Measurements from ENCODE around the gene ANKRD34A. TPM values are rescaled to one million over a fixed set of nuclear protein-coding genes. Genes with fewer than 3 reads are reported as not detected.

Gene ANKRD34A
- total and polyA plus RNA-seq, 4 donors, result 0.06 to 0.17 (median 0.13) TPM; not detected in 1

GRCh38 chr1:145985129-145985501 is 20.7 kb upstream of the ANKRD34A start:
- TF ChIP-seq CTCF (IDR thresholded peaks at IDR 0.05; ENCODE audit: low read depth, low read length, missing input control) (no peak), RXRA (IDR thresholded peaks at IDR 0.05) (no peak), ZBTB33 (IDR thresholded peaks at IDR 0.05) (no peak), SP1 (IDR thresholded peaks at IDR 0.05) (no peak), NR2F2 (IDR thresholded peaks at IDR 0.05) (no peak), YY1 (IDR thresholded peaks at IDR 0.05) (no peak), HNF4G (IDR thresholded peaks at IDR 0.05) (no peak), RAD21 (IDR thresholded peaks at IDR 0.05) (no peak), MAX (IDR thresholded peaks at IDR 0.05) (no peak)
- DNase-seq (ENCODE audit: low spot score), result no peak
- no peaks in the 10 kb centered on the region for H3K36me3 ChIP-seq (ENCODE audit: control insufficient read depth in 4 of 4, insufficient read depth in 3 of 4, low read depth in 1 of 4, low read length in 3 of 4)
- H3K9me3 ChIP-seq (ENCODE audit: control insufficient read depth in 4 of 4, low read length in 3 of 4), result no peaks in the 10 kb centered on the region
- H3K9ac ChIP-seq (ENCODE audit: low read depth in 1 of 2, low read length in 2 of 2), result no peak overlapping the region
- 88% methylated on average over 2 of the region's 2 CpGs for WGBS
- H3K4me1 ChIP-seq (ENCODE audit: control insufficient read depth in 4 of 4, insufficient read depth in 4 of 4, low read length in 3 of 4), result peaks cover 25 to 49% (median 29%) of the 10 kb centered on the region in 4 donors
- peak overlapping the region; percentile 58 to 61 for H3K27ac ChIP-seq (ENCODE audit: low read depth in 1 of 2, low read length in 2 of 2)
- H3K4me3 ChIP-seq (ENCODE audit: low read depth in 1 of 3, low read length in 3 of 3), result no peak overlapping the region
- no peaks in the 10 kb centered on the region for H3K27me3 ChIP-seq (ENCODE audit: control insufficient read depth in 4 of 4, insufficient read depth in 4 of 4, low read length in 3 of 4)

- peak overlapping the region in 1 of 2 donors; percentile 21 for H3K27ac ChIP-seq (ENCODE audit: low read depth in 1 of 2, low read length in 2 of 2)
- H3K4me1 ChIP-seq (ENCODE audit: control insufficient read depth in 4 of 4, insufficient read depth in 4 of 4, low read length in 3 of 4), result peaks cover 25 to 54% (median 30%) of the 10 kb centered on the region in 4 donors
- TF ChIP-seq GABPA (IDR thresholded peaks at IDR 0.05 in 1 of 2, conservative IDR thresholded peaks at IDR 0.05 in 1 of 2) (no peak), HNF4A (conservative IDR thresholded peaks at IDR 0.05) (no peak), ATF3 (IDR thresholded peaks at IDR 0.05) (no peak), HNF4G (IDR thresholded peaks at IDR 0.05) (no peak), EGR1 (IDR thresholded peaks at IDR 0.05; ENCODE audit: low read depth in 2 of 2) (no peak), FOXA2 (IDR thresholded peaks at IDR 0.05) (no peak), ZBTB33 (IDR thresholded peaks at IDR 0.05) (no peak), MAX (IDR thresholded peaks at IDR 0.05) (no peak), YY1 (IDR thresholded peaks at IDR 0.05) (no peak), RXRA (IDR thresholded peaks at IDR 0.05) (no peak), CTCF (IDR thresholded peaks at IDR 0.05; ENCODE audit: low read depth, low read length, missing input control) (no peak), RAD21 (IDR thresholded peaks at IDR 0.05) (no peak), JUND (IDR thresholded peaks at IDR 0.05) (no peak), SP1 (IDR thresholded peaks at IDR 0.05) (no peak)
- DNase-seq (ENCODE audit: low spot score), result no peak
- no peaks in the 10 kb centered on the region for H3K36me3 ChIP-seq (ENCODE audit: control insufficient read depth in 4 of 4, insufficient read depth in 3 of 4, low read depth in 1 of 4, low read length in 3 of 4)
- no peak overlapping the region for H3K4me3 ChIP-seq (ENCODE audit: low read depth in 1 of 3, low read length in 3 of 3)
- H3K9ac ChIP-seq (ENCODE audit: low read depth in 1 of 2, low read length in 2 of 2), result no peak overlapping the region
- no peaks in the 10 kb centered on the region for H3K27me3 ChIP-seq (ENCODE audit: control insufficient read depth in 4 of 4, insufficient read depth in 4 of 4, low read length in 3 of 4)
- 93% methylated on average over 12 of the region's 12 CpGs for WGBS
- H3K9me3 ChIP-seq (ENCODE audit: control insufficient read depth in 4 of 4, low read length in 3 of 4), result no peaks in the 10 kb centered on the region
These were observed 19.8 kb upstream of the ANKRD34A start for GRCh38 chr1:145983960-145984830.

All from liver (tissue), 9 donors.